Glomerular endothelial cell (primary cell): ENCODE measurements around the gene TBX3. TPM values are rescaled to one million over a fixed set of nuclear protein-coding genes. Genes with fewer than 3 reads are reported as not detected.

ENCODE experiments used
- DNase-seq: peaks from one replicate; pipeline ENCODE4 v3.0.0-alpha.2; 2011; ENCODE audit warnings: low read depth, low spot score; ENCODE audit errors: extremely low read depth
- total RNA-seq: library from RNA; depleted of rRNA; stranded (reverse); fragments of >200 nt; gene quantifications from 2 replicates; pipeline ENCODE4 v1.2.3, GENCODE V29; 2015

Gene TBX3
- total RNA-seq, 1 donor from 2014 or later, result 6.9 TPM

DNA sequence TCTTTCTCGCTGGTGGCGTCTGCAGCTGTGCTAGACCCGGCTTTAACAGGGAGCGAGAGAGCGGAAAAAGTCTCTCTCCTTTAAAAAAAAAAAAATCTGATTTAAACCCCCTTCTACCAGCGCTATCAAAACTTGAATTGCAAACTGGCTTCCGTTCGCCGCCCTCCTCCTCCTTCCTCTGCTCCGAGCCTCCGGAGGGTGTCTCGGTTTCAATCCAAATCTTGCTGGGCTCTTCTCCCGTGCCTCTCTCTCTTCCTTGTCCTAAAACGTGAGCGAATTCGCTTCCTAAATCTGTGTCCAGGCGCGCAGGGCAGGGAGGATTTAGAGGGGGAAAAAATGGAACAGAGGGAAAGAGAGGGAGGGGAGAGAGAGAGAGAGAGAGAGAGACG lies 272 bp downstream of the TBX3 start:
- DNase-seq, result no peak

DNA sequence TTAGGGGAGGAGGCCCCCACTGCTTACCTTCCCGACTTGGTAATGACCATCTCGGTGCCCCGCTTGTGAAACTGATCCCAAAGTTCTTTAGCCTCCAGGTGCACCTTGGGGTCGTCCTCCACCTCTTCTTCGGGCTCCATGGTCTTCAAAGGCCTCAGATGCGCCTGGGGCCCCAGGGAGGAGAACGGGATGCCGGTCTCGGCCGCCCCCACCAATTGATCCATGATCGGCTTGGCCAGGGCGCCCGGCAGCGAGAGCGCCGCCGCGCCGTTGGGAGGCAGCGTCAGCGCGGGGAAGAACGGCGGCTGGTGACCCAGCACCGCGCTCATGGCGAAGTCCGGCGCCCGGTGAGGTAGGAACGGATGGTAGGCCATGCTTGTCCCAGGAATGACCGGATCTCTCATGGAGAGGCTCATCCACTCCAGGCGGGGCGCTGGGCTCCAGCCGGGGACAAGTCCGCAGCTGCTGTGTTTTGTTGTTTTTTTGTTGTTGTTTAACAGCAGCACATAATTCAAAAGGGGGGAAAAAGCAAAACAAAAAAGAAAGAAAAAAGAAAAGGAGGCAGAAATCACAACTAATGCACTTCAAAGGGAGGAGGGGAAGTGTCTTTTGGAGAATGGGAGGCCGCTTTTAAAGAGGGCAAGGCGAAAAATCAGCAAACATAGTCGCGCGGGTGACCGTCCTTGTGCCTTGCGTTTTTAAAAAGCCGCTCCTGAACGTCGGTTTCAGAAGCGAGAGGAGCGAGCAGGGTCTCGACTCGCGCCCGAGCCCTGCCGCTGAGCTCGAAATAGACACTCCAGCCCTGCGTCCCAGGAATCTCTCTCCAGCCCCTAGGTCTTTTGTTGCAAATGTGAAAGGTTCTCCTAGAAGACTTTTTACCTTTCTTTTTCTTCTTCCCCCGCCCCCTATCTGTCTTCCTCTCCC lies 928 bp downstream of the TBX3 start:
- DNase-seq, result no peak

DNA sequence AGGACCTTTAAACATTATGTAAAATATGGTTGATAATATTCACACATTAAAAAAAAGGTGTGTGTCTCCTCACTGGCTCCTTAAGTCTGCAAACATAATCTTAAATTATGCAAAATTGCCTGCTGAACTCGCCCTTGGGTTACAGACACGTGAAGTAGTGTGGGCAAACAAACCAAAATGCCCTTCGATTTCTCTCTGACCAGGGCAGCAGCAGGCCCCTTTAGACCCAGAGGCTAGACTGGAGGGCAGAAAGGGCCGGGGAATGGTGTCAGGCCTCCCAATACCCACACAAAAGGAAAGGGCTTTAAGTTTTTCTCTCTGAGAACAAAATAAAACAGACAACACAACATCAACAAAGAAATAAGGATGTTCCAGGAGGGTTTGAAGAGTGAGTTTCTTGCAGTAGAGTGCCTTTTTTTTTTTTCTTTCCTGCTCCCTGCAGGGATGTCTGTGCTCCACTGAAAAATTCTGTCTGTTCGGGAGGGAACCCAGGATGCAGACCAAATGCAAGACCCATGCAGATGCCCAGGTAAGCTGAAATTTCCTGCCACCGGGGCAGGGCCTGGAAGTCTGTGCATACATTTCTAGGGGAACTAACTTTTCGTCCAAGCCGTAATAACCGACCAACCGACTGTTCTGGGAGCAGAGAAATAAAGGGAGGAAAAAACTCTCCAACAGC lies 1.7 kb downstream of the TBX3 start:
- DNase-seq, result no peak

DNA sequence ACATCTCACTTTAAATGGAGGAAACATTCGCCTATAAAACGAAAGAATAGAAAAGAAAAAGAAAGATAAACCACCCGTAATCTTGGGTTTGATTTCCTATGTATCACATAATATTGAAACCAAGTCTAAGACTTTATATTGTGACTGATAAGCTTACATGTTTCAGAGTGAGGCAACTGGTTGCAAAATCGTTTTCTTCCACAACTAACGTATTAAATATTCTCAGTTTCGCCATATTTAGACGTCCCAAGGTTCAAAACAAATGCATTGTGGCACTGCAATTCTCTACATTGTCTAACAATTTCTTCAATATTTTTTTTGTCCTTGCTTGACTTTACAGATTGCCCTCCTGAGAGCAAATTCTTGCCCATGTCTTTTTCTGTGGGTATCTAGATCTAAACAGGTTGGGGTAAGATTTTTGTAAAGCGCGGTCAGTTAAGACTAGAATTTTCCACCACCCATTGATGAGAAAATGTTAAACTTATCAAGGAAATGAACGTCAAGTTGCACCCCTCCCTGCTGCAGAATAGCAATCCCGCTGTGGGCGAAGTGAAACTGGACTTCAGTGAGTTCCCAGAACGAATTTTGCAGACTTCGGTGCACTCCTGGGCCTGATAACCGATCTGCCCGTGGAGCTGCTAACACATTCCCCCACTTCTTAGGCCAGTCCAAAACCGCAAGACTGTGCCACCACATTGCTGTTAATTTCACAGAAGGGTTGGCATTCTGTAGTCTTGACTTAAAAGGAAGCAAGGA lies 2.7 kb downstream of the TBX3 start:
- DNase-seq, result no peak

- DNase-seq, result no peak
These were observed 3.3 kb downstream of the TBX3 start for GRCh38 chr12:114680604-114681069.

DNA sequence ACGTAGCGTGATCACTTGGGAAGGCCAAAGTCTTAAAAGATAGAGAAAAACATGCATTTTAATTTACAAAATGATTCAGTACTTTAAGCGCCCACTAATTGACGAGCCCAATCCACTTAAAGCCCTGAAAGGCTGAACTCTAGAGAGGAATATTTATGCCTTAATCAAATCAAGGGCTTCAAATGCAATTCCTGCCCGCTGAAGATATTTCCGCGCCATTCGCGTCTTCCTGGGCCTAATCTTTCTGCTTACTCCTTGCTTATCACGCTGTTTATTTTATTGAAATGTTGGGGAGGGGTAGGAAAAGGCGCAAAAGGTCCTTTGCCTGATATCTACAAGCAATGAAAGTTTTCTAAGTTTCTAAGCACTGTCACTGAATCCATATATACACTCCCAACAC lies 4.0 kb downstream of the TBX3 start:
- DNase-seq, result no peak

- no peak for DNase-seq
These were observed 4.5 kb downstream of the TBX3 start for GRCh38 chr12:114679452-114679875.

GRCh38 chr12:114678718-114679117 lies 5.3 kb downstream of the TBX3 start:
- DNase-seq, result no peak

- no peak for DNase-seq
These were observed 5.9 kb downstream of the TBX3 start for GRCh38 chr12:114678028-114678427.

GRCh38 chr12:114676142-114676741 lies 7.7 kb downstream of the TBX3 start:
- DNase-seq, result no peak

DNA sequence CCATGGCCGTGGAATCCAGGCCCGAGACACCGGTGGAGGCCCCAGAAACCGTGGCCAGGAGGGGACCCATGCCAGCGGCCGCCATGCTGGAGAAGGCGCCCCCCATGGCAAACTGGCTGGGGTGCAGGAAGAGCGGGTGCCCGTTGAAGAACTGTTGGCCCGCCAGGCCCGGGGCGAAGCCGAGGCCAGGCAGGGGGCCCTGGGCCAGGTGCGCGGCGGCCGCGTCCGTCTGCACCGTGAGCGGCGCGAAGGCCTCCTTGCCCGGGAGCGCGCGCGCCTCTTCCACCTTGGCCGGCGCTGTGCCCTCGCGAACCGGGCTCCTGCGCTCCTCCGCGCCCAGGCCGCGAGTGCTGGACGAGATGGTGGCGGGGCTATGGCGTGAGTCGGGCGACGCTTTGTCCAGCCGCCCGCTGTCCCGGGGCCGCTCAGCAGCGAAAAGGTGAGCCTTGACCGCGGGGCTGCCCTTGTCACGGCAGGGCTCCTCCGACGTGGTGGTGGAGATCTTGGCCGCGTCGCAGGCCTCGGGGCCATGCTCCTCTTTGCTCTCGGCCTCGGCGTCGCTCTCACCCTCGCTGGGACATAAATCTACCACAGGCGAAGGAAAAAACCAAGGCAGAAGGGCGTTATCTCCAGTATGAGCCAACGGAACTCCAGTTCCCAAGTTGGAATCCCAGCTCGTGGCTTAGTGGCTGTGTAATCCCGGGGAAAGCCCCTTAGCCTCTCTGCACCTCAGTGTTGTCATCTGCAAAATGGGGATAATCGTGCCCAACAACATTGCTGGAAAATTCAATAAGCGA lies 9.5 kb downstream of the TBX3 start:
- DNase-seq, result no peak

GRCh38 chr12:114673901-114674250 lies 10.1 kb downstream of the TBX3 start:
- no peak for DNase-seq

- DNase-seq, result no peak
These were observed 10.7 kb downstream of the TBX3 start for GRCh38 chr12:114673169-114673833.

DNA sequence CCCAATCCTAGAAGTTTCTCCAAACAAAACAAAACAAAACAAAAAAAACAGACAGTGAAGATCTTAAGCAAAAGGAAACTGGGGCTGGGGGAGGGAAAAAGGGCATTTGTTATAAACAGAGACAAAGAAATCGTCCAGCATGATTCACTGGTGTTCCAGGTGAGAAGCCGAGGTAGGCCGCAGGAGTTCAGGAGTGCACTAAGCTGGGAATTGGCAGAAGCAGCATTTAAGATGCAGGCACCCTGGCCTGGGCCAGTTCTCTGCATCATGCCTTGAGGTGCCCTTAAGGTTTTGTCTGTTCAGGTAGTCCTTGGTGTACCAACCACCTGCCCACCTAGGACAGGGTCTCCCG lies 11.2 kb downstream of the TBX3 start:
- DNase-seq, result no peak

GRCh38 chr12:114671443-114672411 lies 12.2 kb downstream of the TBX3 start:
- no peak for DNase-seq

- no peak for DNase-seq
These were observed 12.9 kb downstream of the TBX3 start for GRCh38 chr12:114671066-114671442.

GRCh38 chr12:114670291-114670980 lies 13.5 kb downstream of the TBX3 start:
- no peak for DNase-seq
